Osteoblast (primary cell): ENCODE measurements around the gene HECTD2. TPM values are rescaled to one million over a fixed set of nuclear protein-coding genes. Genes with fewer than 3 reads are reported as not detected.
"Not testable (repeated sequence)": the region's sequence is repeated elsewhere in the genome, so short reads cannot be mapped to it uniquely, and the experiment has no call there.

ENCODE experiments used
- DNase-seq: peaks from one replicate; pipeline ENCODE4 v3.0.0; 2011; ENCODE audit warnings: low spot score, mixed read lengths; ENCODE audit not compliant: insufficient read length; ENCODE audit errors: missing footprints
- H2AFZ ChIP-seq: 2 replicates; pipeline ENCODE4 v1.6.0; 2011; ENCODE audit warnings: mild to moderate bottlenecking, low read length
- H3K27ac ChIP-seq: 2 replicates; pipeline ENCODE4 v1.5.1; 2011; ENCODE audit warnings: mild to moderate bottlenecking, low read depth, low read length, moderate library complexity
- H3K27me3 ChIP-seq: 2 replicates; pipeline ENCODE4 v1.6.0; 2012; ENCODE audit warnings: mild to moderate bottlenecking, control low read depth, inconsistent platforms, low read length, moderate library complexity; ENCODE audit not compliant: insufficient read depth
- H3K36me3 ChIP-seq: 2 replicates; pipeline ENCODE4 v1.5.1; 2011; ENCODE audit warnings: mild to moderate bottlenecking, low read length, control low read depth, moderate library complexity; ENCODE audit not compliant: insufficient read depth
- H3K4me1 ChIP-seq: 2 replicates; pipeline ENCODE4 v1.5.1; 2011; ENCODE audit warnings: mild to moderate bottlenecking, low read length, control low read depth, moderate library complexity; ENCODE audit not compliant: insufficient read depth
- H3K4me2 ChIP-seq: 2 replicates; pipeline ENCODE4 v1.6.0; 2011; ENCODE audit warnings: mild to moderate bottlenecking, low read length; ENCODE audit not compliant: insufficient read depth
- H3K4me3 ChIP-seq: fragments of 200-600 bp; sonication (generic); 3 replicates; pipeline ENCODE4 v1.5.1; 2012; ENCODE audit warnings: mild to moderate bottlenecking, low read length, inconsistent platforms; ENCODE audit not compliant: insufficient read depth
- H3K79me2 ChIP-seq: 2 replicates; pipeline ENCODE4 v1.6.0; 2012; ENCODE audit warnings: mild to moderate bottlenecking, low read length, control low read depth, inconsistent platforms; ENCODE audit not compliant: insufficient read depth
- H3K9me3 ChIP-seq: 2 replicates; pipeline ENCODE4 v1.5.1; 2011; ENCODE audit warnings: low read depth, low read length, control low read depth
- H4K20me1 ChIP-seq: 2 replicates; pipeline ENCODE4 v1.6.0; 2012; ENCODE audit warnings: mild to moderate bottlenecking, low read length, control low read depth; ENCODE audit not compliant: insufficient read depth
- small RNA-seq: library from RNA; depleted of rRNA; stranded (forward); fragments of <200 nt; gene quantifications from one replicate; pipeline ENCODE3, GENCODE V24; 2012
- total RNA-seq: library from RNA; depleted of rRNA; stranded (reverse); fragments of >200 nt; gene quantifications from 2 replicates; pipeline ENCODE4 v1.2.3, GENCODE V29; 2012
- TF ChIP-seq, protein P1 (sequence below): IDR thresholded peaks from 2 replicates; pipeline ENCODE4 v1.5.1; 2011; ENCODE audit warnings: mild to moderate bottlenecking, low read depth, low read length, moderate library complexity; ENCODE audit errors: extremely low read depth

HECTD2 gene
- total RNA-seq, 1 donor, result 15.9 TPM

DNA sequence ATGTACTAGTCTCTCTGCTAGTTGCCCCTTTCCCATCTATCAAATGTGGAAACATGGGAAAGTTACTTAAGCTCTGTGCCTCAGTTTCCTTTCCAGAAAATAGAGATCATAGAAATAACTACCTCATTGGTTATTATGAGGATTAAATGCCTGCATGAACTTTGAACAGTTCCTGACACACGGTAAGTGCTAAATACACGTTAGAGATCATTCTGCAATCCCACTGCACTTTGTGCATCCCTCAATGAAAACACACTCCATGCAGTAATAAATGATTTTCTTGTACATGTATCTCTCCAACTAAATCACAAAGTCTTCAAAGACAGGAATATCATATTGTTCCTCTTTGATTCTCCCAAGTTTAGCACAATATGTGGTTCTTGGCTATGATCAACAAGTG, 149.6 kb downstream of the HECTD2 start:
- Histone ChIP-seq H2AFZ (no peak overlapping the region), H3K9me3 (no peaks in the 10 kb centered on the region), H3K4me2 (no peak overlapping the region), H3K79me2 (no peaks in the 10 kb centered on the region), H3K27ac (no peak overlapping the region), H3K36me3 (no peaks in the 10 kb centered on the region), H3K27me3 (no peaks in the 10 kb centered on the region), H3K4me3 (no peak overlapping the region), H4K20me1 (no peaks in the 10 kb centered on the region), H3K4me1 (peaks cover 2% of the 10 kb centered on the region)
- no peak for DNase-seq
- TF ChIP-seq, protein P1, sequence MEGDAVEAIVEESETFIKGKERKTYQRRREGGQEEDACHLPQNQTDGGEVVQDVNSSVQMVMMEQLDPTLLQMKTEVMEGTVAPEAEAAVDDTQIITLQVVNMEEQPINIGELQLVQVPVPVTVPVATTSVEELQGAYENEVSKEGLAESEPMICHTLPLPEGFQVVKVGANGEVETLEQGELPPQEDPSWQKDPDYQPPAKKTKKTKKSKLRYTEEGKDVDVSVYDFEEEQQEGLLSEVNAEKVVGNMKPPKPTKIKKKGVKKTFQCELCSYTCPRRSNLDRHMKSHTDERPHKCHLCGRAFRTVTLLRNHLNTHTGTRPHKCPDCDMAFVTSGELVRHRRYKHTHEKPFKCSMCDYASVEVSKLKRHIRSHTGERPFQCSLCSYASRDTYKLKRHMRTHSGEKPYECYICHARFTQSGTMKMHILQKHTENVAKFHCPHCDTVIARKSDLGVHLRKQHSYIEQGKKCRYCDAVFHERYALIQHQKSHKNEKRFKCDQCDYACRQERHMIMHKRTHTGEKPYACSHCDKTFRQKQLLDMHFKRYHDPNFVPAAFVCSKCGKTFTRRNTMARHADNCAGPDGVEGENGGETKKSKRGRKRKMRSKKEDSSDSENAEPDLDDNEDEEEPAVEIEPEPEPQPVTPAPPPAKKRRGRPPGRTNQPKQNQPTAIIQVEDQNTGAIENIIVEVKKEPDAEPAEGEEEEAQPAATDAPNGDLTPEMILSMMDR, result no peak

DNA sequence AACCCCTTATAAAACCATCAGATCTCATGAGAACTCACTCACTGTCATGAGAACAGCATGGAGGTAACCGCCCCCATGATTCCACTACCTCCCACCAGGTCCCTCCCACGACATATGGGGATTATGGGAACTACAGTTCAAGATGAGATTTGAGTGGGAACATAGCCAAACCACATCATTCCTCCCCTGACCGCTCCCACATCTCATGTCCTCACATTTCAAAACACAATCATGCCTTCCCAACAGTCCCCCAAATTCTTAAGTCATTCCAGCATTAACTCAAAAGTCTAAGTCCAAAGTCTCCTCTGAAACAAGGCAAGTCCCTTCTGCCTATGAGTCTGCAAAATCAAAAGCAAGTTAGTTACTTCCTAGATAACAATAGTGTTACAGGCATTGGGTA, 150.7 kb downstream of the HECTD2 start:
- H3K27me3 ChIP-seq, H3K4me2 ChIP-seq, H4K20me1 ChIP-seq, H3K27ac ChIP-seq, H3K36me3 ChIP-seq, H3K4me1 ChIP-seq, H3K4me3 ChIP-seq, H3K79me2 ChIP-seq, DNase-seq, H2AFZ ChIP-seq, H3K9me3 ChIP-seq: not testable (repeated sequence)

GRCh38 chr10:91562839-91563581, 152.9 kb downstream of the HECTD2 start:
- TF ChIP-seq, protein P1, result no peak
- H3K27ac ChIP-seq, result no peak overlapping the region
- no peak overlapping the region for H3K4me3 ChIP-seq
- H3K36me3 ChIP-seq, result no peaks in the 10 kb centered on the region
- no peak overlapping the region for H2AFZ ChIP-seq
- peaks cover 2% of the 10 kb centered on the region for H3K4me1 ChIP-seq
- DNase-seq, result no peak
- no peaks in the 10 kb centered on the region for H3K27me3 ChIP-seq
- H3K4me2 ChIP-seq, result no peak overlapping the region
- H4K20me1 ChIP-seq, result no peaks in the 10 kb centered on the region
- no peaks in the 10 kb centered on the region for H3K9me3 ChIP-seq
- no peaks in the 10 kb centered on the region for H3K79me2 ChIP-seq

DNA sequence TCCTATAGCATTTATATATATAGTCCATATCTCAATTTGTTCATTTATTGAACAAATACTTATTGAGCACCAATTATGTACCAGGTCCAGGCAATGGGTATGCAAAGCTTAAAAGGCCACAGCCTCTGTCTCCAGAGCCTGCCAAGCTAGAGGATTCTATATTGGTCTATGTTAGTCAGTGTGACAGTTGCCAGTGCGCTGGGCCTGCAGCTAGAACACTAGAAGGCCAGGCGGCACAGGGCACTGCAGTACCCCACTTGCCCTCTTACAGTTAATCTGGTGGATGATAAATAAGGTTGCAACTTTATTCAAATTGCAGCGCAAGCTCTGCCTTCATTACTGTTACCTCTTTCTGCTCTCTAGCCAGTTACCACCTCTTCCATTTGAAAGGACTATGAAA, 153.9 kb downstream of the HECTD2 start:
- H3K27ac ChIP-seq, result no peak overlapping the region
- H2AFZ ChIP-seq, result no peak overlapping the region
- peaks cover 2% of the 10 kb centered on the region for H3K4me1 ChIP-seq
- H4K20me1 ChIP-seq, result no peaks in the 10 kb centered on the region
- no peaks in the 10 kb centered on the region for H3K36me3 ChIP-seq
- no peaks in the 10 kb centered on the region for H3K79me2 ChIP-seq
- H3K9me3 ChIP-seq, result no peaks in the 10 kb centered on the region
- DNase-seq, result no peak
- H3K4me3 ChIP-seq, result no peak overlapping the region
- H3K4me2 ChIP-seq, result no peak overlapping the region
- TF ChIP-seq, protein P1, result no peak
- H3K27me3 ChIP-seq, result no peaks in the 10 kb centered on the region

Small RNAs within 50 kb of the gene (small RNA-seq; reads per million reads assigned to genes)
- gene AL161798.1 (not detected), gene RPS27P1 (not detected)

Other genes starting within 250 kb of the HECTD2 start
- 84.9 and 99.2 TPM in 2 replicates for gene PCGF5, start 189.7 kb upstream of the HECTD2 start, total RNA-seq
- gene PPP1R3C, start 222.7 kb downstream of the HECTD2 start, total RNA-seq, result 73.4 and 87.9 TPM in 2 replicates